ENCODE measurements around the gene GGPS1. TPM values are rescaled to one million over a fixed set of nuclear protein-coding genes. Genes with fewer than 3 reads are reported as not detected.

GGPS1 gene
- total RNA-seq, 4 donors from 2014 or later: 24.3 to 42.7 (median 33.2) TPM

DNA sequence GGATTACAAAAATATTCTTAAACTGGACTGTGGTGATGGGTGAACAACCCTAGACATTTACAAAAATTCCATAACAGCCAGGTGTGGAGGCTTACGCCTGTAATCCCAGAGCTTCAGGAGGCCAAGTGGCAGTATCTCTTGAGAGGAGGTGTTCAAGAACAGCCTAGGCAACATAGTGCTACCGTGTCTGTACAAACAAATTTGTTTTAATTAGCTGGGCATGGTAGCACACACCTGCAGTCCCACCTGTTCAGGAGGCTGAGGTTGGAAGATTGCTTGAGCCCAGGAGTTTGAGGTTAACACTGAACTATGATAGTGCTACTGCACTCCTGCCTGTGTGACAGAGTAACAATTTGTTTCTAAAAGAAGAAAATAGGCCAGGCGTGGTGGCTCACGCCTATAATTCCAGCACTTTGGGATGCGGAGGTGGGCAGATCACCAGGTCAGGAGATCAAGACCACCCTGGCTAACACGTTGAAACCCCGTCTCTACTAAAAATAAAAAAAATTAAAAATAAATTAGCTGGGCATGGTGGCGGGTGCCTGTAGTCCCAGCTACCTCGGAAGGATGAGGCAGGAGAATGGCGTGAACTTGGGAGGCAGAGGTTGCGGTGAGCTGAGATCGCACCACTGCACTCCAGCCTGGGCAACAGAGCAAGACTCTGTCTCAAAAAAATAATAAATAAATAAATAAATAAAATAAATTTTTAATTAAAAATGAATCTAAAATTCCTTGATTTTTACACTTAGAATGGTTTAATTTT, 37.4 kb upstream of the GGPS1 start:
- intact Hi-C loops (cut with DNase I): no loop called here
- no peak for TF ChIP-seq POLR2A (IDR thresholded peaks at IDR 0.05)
- Histone ChIP-seq H3K27ac (no peak overlapping the region), H3K4me1 (peaks cover 12 to 22% of the 10 kb centered on the region in 2 donors), H3K4me3 (replicated peaks in 1 of 3) (no peak overlapping the region), H3K36me3 (no peaks in the 10 kb centered on the region), H3K9me3 (no peaks in the 10 kb centered on the region), H3K27me3 (no peaks in the 10 kb centered on the region)
- WGBS, 2 donors: 86 to 90% methylated on average over 12 of the region's 12 CpGs
- no peak for DNase-seq

DNA sequence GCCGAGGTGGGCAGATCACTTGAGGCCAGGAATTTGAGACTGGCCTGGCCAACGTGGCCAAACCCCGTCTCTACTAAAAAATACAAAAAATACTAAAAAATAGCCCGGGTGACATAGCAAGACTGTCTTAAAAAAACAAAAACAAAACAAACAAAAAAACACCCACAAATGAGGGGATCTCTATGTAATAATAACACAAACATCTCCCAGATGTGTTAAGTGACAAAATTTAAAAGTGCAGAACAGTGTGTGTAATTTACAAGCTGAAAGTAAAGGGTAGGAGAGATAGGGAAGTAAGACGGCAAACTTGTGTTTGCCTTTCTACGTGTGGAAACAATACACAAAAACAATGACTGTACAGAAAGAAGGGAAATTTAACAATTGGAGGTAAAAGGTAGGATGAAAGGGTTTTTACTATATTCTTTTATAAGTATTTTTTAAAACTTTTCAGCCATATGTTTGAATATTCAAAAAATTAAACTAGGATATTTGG, 36.7 kb upstream of the GGPS1 start:
- peaks cover 18 to 28% of the 10 kb centered on the region in 2 donors for H3K4me1 ChIP-seq
- no peak overlapping the region for H3K4me3 ChIP-seq (replicated peaks in 1 of 3)
- H3K9me3 ChIP-seq: no peaks in the 10 kb centered on the region
- intact Hi-C loops (cut with DNase I): no loop called here
- no peaks in the 10 kb centered on the region for H3K27me3 ChIP-seq
- TF ChIP-seq, protein P1, sequence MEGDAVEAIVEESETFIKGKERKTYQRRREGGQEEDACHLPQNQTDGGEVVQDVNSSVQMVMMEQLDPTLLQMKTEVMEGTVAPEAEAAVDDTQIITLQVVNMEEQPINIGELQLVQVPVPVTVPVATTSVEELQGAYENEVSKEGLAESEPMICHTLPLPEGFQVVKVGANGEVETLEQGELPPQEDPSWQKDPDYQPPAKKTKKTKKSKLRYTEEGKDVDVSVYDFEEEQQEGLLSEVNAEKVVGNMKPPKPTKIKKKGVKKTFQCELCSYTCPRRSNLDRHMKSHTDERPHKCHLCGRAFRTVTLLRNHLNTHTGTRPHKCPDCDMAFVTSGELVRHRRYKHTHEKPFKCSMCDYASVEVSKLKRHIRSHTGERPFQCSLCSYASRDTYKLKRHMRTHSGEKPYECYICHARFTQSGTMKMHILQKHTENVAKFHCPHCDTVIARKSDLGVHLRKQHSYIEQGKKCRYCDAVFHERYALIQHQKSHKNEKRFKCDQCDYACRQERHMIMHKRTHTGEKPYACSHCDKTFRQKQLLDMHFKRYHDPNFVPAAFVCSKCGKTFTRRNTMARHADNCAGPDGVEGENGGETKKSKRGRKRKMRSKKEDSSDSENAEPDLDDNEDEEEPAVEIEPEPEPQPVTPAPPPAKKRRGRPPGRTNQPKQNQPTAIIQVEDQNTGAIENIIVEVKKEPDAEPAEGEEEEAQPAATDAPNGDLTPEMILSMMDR (IDR thresholded peaks at IDR 0.05): no peak
- no peak for TF ChIP-seq POLR2A (IDR thresholded peaks at IDR 0.05)
- no peaks in the 10 kb centered on the region for H3K36me3 ChIP-seq
- no peak overlapping the region for H3K27ac ChIP-seq
- 73 to 76% methylated on average over 6 of the region's 6 CpGs for WGBS, 2 donors
- no peak for DNase-seq

DNA sequence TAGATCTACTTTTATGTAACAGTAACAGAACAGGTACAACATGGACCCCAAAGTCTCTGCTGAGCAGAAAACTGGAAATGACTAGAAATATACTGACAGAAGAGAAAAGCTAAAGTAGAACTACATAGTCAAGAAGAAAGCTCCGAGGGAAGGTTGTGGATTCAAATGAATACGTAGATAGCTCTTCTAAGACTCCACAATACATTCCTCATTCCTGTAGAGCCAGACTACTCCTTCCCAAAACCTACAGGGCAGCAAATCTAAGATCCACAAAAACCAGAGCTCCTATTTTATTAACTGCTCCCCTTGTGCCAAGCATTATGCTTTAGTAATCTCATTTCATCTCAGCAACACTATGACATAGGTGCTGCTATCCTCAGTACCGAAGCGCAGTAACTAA, 35.6 kb upstream of the GGPS1 start:
- intact Hi-C loops (cut with DNase I): no loop called here
- no peaks in the 10 kb centered on the region for H3K36me3 ChIP-seq
- no peaks in the 10 kb centered on the region for H3K27me3 ChIP-seq
- no peak for DNase-seq
- TF ChIP-seq, protein P1 (IDR thresholded peaks at IDR 0.05): no peak
- TF ChIP-seq POLR2A (IDR thresholded peaks at IDR 0.05): no peak
- H3K4me1 ChIP-seq: peaks cover 18 to 28% of the 10 kb centered on the region in 2 donors
- no peak overlapping the region for H3K4me3 ChIP-seq (replicated peaks in 1 of 3)
- 93 to 94% methylated on average over 4 of the region's 4 CpGs for WGBS, 2 donors
- no peaks in the 10 kb centered on the region for H3K9me3 ChIP-seq
- H3K27ac ChIP-seq: no peak overlapping the region

DNA sequence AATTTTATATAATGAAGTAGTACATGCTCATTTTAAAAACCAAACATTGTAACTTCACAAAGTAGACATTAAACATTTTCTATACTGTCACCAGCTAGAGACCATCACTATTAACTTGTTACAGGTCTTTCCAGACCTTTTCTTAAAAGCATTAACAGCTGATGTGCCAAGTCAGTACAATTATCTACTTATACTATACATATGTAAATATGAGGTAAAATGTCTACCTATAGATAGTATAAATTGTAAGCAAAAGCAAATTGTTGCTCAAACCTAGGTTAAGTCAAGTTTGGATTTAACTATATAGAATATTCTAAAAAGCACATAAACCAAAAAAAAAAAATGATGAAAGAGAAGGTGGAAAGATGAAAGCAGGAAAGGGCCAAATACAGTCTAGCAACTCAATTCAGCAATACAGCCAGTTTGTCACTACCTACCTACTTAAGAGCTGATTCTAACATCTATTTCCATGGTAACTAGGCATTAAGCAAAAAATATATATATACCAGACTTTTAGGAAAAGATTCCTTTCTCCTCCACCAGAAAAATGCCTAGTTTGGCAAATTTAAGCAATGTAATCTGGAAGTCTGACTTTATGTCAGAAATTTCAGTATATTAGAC, 34.9 kb upstream of the GGPS1 start:
- intact Hi-C loops (cut with DNase I): no loop called here
- Histone ChIP-seq H3K4me3 (replicated peaks in 1 of 3) (no peak overlapping the region), H3K27ac (no peak overlapping the region), H3K4me1 (peaks cover 18 to 26% of the 10 kb centered on the region in 2 donors), H3K36me3 (no peaks in the 10 kb centered on the region), H3K9me3 (no peaks in the 10 kb centered on the region), H3K27me3 (no peaks in the 10 kb centered on the region)
- TF ChIP-seq POLR2A (IDR thresholded peaks at IDR 0.05): no peak
- TF ChIP-seq, protein P1 (IDR thresholded peaks at IDR 0.05): no peak
- no peak for DNase-seq

DNA sequence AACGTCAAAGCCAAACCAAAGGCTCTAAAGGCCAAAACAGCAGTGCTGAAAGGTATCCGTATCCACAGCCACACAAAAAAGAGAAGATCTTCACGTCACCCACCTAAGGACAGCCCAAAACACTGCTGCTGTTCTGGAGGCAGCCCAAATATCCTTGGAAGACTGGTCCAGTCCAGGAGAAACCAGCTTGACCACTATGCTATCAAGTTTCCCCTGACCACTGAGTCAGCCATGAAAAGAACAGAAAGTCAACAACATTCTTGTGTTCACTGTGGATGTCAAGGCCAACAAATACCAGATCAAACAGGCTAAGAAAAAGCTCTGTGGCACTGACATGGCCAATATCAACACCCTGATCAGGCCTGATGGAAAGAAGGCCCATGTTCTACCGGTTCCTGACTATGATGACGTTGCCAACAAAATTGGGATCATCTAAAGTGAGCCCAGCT, 32.4 kb upstream of the GGPS1 start:
- DNase-seq: peak; percentile 66 to 72
- H3K27ac ChIP-seq: peak overlapping the region; percentile 73 to 83 (median 78)
- TF ChIP-seq POLR2A (IDR thresholded peaks at IDR 0.05): no peak
- TF ChIP-seq, protein P1 (IDR thresholded peaks at IDR 0.05): no peak
- H3K9me3 ChIP-seq: no peaks in the 10 kb centered on the region
- H3K4me3 ChIP-seq (replicated peaks in 1 of 3): no peak overlapping the region
- H3K36me3 ChIP-seq: no peaks in the 10 kb centered on the region
- H3K27me3 ChIP-seq: no peaks in the 10 kb centered on the region
- H3K4me1 ChIP-seq: peaks cover 21% of the 10 kb centered on the region in 2 donors
- intact Hi-C loops (cut with DNase I): no loop called here
- WGBS, 2 donors: 61 to 74% methylated on average over 5 of the region's 5 CpGs
